Ishikawa (cell line): Measurements from ENCODE around the gene RAD9A.

Experiments used
- CEBPB ChIP-seq: IDR thresholded peaks from 2 replicates; pipeline ENCODE4 v1.6.1; 2012
- CREB1 ChIP-seq: IDR thresholded peaks from 2 replicates; pipeline ENCODE4 v1.6.1; 2012; ENCODE audit warnings: low read depth
- EGR1 ChIP-seq: IDR thresholded peaks from 2 replicates; pipeline ENCODE4 v1.6.1; 2012
- EP300 ChIP-seq: IDR thresholded peaks from 2 replicates; pipeline ENCODE4 v1.6.1; 2012; ENCODE audit warnings: borderline replicate concordance
- FOXM1 ChIP-seq: IDR thresholded peaks from 2 replicates; pipeline ENCODE4 v1.6.1; 2012; ENCODE audit warnings: low read depth, borderline replicate concordance
- NFIC ChIP-seq: IDR thresholded peaks from 2 replicates; pipeline ENCODE4 v1.6.1; 2012
- RAD21 ChIP-seq: IDR thresholded peaks from 2 replicates; pipeline ENCODE4 v1.6.1; 2012; ENCODE audit warnings: low read depth
- TAF1 ChIP-seq: IDR thresholded peaks from 2 replicates; pipeline ENCODE4 v1.6.1; 2012; ENCODE audit warnings: low read depth, mild to moderate bottlenecking
- TCF12 ChIP-seq: IDR thresholded peaks from 2 replicates; pipeline ENCODE4 v1.6.1; 2012; ENCODE audit warnings: low read depth
- TEAD4 ChIP-seq: IDR thresholded peaks from 2 replicates; pipeline ENCODE4 v1.6.1; 2012
- YY1 ChIP-seq: IDR thresholded peaks from 2 replicates; pipeline ENCODE4 v1.6.1; 2012; ENCODE audit warnings: low read depth
- ZBTB7A ChIP-seq: IDR thresholded peaks from 2 replicates; pipeline ENCODE4 v1.6.1; 2012; ENCODE audit warnings: low read depth
- TF ChIP-seq, protein P1 (sequence below): IDR thresholded peaks from 2 replicates; pipeline ENCODE4 v1.6.1; 2012
- TF ChIP-seq, protein P2 (sequence below): IDR thresholded peaks from 2 replicates; pipeline ENCODE4 v1.6.1; 2012; ENCODE audit warnings: low read depth, mild to moderate bottlenecking
- TF ChIP-seq, protein P3 (sequence below): IDR thresholded peaks from 2 replicates; pipeline ENCODE4 v1.6.1; 2012

Gene RAD9A

DNA sequence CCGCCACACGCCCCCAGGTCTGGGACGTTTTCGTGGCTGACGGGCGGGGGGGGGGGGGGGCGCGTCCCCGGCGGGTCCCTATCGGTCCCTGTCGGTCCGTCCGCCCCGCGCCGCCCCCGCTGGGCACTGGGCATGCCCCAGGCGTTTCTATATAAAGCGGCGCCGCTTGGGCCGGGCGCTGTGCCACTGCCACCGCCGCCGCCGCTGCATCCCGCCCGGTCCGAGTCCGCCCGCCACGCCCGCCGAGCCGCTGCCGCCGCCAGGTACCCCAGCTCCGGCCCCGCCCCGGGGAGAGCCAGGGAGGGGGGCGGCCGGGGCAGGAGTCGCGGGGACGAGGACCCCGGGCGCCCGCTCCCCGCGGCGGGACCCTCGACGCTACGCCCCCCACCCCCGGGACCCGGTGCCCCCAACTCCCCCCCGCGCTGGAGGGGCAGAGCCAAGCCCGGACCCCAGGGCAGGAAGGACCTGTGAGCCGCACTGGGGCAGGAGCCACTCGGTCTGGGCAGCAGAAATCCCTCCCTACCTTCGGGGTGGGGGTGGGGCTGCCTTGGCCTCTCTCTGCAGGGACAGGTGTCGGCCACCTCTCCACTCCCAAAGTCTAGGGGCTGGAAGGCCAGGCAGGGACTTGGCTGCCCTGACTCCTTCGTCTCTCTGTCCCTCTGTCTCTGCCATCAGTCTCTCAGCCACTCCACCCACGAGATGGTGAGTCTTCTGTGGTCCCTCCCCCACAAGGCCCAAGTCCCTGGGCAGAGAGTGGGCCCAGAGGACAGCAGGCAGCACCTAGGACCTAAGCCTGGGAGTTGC lies 23.9 kb downstream of the RAD9A start, which contains the start of gene CARNS1:
Gene CARNS1 (plus strand): TSS at position 178 of the 804 bp plus-strand sequence. CDS start 522 bp downstream, at position 700.
- TF ChIP-seq, protein P1, sequence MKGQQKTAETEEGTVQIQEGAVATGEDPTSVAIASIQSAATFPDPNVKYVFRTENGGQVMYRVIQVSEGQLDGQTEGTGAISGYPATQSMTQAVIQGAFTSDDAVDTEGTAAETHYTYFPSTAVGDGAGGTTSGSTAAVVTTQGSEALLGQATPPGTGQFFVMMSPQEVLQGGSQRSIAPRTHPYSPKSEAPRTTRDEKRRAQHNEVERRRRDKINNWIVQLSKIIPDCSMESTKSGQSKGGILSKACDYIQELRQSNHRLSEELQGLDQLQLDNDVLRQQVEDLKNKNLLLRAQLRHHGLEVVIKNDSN, result no peak
- TF ChIP-seq, protein P2, sequence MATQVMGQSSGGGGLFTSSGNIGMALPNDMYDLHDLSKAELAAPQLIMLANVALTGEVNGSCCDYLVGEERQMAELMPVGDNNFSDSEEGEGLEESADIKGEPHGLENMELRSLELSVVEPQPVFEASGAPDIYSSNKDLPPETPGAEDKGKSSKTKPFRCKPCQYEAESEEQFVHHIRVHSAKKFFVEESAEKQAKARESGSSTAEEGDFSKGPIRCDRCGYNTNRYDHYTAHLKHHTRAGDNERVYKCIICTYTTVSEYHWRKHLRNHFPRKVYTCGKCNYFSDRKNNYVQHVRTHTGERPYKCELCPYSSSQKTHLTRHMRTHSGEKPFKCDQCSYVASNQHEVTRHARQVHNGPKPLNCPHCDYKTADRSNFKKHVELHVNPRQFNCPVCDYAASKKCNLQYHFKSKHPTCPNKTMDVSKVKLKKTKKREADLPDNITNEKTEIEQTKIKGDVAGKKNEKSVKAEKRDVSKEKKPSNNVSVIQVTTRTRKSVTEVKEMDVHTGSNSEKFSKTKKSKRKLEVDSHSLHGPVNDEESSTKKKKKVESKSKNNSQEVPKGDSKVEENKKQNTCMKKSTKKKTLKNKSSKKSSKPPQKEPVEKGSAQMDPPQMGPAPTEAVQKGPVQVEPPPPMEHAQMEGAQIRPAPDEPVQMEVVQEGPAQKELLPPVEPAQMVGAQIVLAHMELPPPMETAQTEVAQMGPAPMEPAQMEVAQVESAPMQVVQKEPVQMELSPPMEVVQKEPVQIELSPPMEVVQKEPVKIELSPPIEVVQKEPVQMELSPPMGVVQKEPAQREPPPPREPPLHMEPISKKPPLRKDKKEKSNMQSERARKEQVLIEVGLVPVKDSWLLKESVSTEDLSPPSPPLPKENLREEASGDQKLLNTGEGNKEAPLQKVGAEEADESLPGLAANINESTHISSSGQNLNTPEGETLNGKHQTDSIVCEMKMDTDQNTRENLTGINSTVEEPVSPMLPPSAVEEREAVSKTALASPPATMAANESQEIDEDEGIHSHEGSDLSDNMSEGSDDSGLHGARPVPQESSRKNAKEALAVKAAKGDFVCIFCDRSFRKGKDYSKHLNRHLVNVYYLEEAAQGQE, result no peak
- no peak for TF ChIP-seq TEAD4
- TF ChIP-seq NFIC, result no peak
- TF ChIP-seq TCF12, result no peak
- no peak for TF ChIP-seq EP300
- no peak for TF ChIP-seq EGR1
- TF ChIP-seq RAD21, result no peak
- TF ChIP-seq ZBTB7A, result no peak
- TF ChIP-seq YY1, result no peak
- TF ChIP-seq FOXM1, result no peak
- TF ChIP-seq, protein P3, sequence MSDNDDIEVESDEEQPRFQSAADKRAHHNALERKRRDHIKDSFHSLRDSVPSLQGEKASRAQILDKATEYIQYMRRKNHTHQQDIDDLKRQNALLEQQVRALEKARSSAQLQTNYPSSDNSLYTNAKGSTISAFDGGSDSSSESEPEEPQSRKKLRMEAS, result no peak
- TF ChIP-seq CEBPB, result no peak
- no peak for TF ChIP-seq TAF1
- TF ChIP-seq CREB1, result no peak

DNA sequence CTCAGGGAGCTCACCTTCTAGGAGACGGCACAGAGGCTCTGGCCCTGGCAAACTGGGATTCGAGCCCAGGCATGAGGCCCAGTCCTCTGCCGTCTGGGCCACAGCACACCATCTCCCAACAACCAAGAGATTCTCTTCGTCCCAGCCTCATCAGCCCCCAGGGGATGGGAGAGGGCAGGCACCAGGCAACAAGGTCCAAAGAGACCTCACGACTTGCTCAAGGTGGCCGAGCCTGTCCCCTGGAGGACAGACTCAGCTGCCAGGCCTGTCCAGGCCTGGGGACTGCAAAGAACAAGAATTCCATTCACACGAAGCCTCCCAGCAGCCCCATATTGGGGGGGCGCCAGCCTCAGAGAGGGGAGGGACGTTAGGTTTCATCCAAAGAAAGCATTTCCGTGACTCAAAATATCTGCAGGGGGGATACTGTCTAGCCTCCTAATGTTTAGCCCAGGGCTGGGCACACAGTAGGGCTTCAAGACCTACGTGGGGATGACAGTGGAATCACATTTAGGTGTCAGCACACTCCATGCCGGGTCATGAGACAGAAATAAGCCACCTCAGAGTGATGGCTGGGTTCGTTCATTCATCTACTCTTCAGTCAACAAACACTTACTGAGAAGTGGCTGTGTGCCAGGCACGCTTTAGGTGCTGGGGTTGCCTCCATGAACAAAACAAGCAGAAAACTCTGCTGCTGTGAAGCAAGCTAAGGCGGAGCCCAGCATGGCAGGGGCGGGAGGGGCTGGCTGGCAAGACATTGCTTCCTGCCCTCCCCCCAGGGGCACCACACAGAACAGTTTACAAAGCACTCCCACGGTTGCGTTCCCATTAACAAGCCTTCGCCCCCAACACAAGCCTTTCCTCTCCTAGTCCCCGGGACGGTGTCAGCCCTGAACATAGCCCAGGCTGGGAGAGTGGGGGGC lies 24.9 kb downstream of the RAD9A start:
- TF ChIP-seq NFIC (peak; percentile 35; the same call in 1 of the 2 replicates), ZBTB7A (no peak)

DNA sequence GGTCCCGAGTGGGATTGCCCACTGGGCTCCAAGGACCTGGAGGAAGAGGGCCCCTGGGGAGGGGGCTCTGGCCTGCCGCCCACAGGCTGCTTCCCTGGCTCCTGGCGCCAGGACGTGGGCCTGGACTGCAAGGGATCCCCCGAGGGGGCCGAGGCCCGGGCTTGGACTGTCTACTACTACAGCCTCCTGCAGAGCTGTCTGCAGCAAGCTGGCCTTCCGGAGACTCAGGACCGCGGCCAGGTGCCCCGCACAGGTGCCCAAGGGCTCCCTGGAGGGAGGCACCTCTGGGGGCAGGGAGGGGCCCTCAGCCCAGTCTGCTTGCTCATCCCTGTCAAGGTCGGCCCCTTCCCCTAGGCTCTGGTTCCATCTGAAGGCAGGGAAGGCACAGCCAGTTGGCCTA lies 25.6 kb downstream of the RAD9A start:
- TF ChIP-seq, protein P3, result no peak
- TF ChIP-seq ZBTB7A, result no peak
- TF ChIP-seq FOXM1, result no peak
- TF ChIP-seq EP300, result no peak
- no peak for TF ChIP-seq TCF12
- TF ChIP-seq CEBPB, result no peak
- no peak for TF ChIP-seq NFIC
- TF ChIP-seq, protein P1, result no peak
- TF ChIP-seq RAD21, result no peak
- no peak for TF ChIP-seq TAF1
- no peak for TF ChIP-seq TEAD4

DNA sequence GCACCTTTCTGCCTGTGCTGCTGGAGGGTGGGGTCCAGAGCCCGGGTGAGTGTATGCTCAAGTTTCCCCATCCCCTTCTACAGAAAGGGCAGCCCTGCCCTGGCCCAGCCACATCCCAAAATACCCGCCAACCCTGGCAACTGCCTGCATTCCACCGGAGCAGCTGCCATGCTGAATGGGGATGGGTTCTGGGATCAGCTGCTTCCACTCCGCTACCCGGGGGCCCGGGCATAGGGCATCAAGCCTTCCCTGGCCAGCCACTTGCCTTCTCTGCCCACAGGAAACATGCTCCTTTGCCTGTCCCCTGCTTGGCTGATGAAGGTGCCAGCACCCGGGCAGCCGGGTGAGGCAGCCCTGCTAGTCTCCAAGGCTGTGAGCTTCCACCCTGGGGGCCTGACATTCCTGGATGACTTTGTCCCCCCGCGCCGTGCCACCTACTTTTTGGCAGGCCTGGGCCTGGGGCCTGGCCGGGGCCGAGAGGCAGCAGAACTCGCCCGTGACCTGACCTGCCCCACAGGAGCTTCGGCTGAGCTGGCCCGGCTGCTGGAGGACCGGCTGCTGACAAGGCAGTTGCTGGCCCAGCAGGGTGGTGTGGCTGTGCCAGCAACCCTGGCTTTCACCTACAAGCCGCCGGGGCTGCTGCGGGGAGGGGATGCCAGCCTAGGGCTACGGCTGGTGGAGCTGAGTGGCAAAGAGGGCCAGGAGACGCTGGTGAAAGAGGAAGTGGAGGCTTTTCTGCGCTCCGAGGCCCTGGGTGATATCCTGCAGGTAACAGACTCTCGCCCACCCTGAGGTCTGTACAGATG lies 26.9 kb downstream of the RAD9A start:
- TF ChIP-seq NFIC, result peak; percentile 24; the same call in 1 of the 2 replicates
- no peak for TF ChIP-seq TEAD4
- no peak for TF ChIP-seq EGR1
- TF ChIP-seq YY1, result no peak

DNA sequence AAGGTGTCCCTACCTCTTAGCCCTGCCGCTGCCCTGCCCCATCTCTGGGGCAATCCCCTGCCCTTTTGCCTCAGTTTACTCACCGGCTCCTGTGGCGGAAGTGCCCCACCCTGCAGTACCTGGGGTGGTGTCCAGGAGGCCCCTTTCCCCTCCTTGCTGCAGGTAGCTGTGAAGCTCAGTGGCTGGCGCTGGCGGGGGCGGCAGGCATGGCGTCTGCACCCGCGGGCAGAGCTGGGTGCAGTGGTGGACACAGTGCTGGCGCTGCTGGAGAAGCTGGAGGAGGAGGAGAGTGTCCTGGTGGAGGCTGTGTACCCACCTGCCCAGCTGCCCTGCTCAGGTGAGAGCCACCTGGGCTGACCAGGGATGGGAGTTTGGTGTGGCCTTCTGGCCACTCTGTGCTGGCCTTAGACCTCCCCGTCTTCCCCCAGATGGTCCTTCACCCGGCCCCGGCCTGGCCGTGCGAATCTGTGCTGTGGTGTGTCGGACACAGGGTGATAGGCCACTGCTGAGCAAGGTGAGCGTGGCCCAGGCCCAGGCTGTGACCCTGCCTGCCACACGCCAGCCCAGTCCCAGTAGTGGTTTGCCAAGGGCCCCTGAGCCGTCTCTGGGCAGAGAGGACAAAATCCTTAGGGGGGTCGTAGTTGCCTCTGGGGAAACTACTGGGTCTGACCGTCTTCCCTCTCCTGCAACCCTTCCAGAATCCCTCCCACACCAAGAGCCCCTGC lies 27.7 kb downstream of the RAD9A start:
- TF ChIP-seq, protein P1, result no peak
- TF ChIP-seq, protein P3, result no peak
- TF ChIP-seq, protein P2, result no peak
- TF ChIP-seq NFIC, result no peak
- TF ChIP-seq RAD21, result no peak
- TF ChIP-seq TAF1, result no peak
- TF ChIP-seq CREB1, result no peak
- TF ChIP-seq ZBTB7A, result no peak
